Measurements from ENCODE around the gene GDF11.

The GDF11 gene

GRCh38 chr12:55707841-55708694 lies 34.9 kb upstream of the GDF11 start, which contains the start of gene ITGA7:
Gene ITGA7 (minus strand): TSS chr12:55707904. CDS start chr12:55707682, 222 bp downstream.
- FAIRE-seq = no peak

- no peak for FAIRE-seq
Measured at GRCh38 chr12:55708695-55709233, 34.2 kb upstream of the GDF11 start.

- no peak for FAIRE-seq
Measured at GRCh38 chr12:55711786-55712553, 31.0 kb upstream of the GDF11 start.

- FAIRE-seq = no peak
Measured at GRCh38 chr12:55712700-55713415, 30.1 kb upstream of the GDF11 start.

- FAIRE-seq = no peak
Measured at GRCh38 chr12:55713721-55714120, 29.2 kb upstream of the GDF11 start.

- FAIRE-seq = no peak
Measured at GRCh38 chr12:55715169-55715764, 27.7 kb upstream of the GDF11 start.

GRCh38 chr12:55715833-55716581 lies 26.9 kb upstream of the GDF11 start, which contains the start of gene BLOC1S1:
Gene BLOC1S1 (plus strand): TSS chr12:55716046. CDS start chr12:55716052, 6 bp downstream.
- FAIRE-seq = peak; percentile 37

- FAIRE-seq = no peak
Measured at GRCh38 chr12:55716582-55716957, 26.4 kb upstream of the GDF11 start.

GRCh38 chr12:55717011-55718007 lies 25.6 kb upstream of the GDF11 start:
- FAIRE-seq = no peak

- no peak for FAIRE-seq
Measured at GRCh38 chr12:55718015-55718414, 24.9 kb upstream of the GDF11 start.

- no peak for FAIRE-seq
Measured at GRCh38 chr12:55718624-55719275, 24.2 kb upstream of the GDF11 start.

- FAIRE-seq = no peak
Measured at GRCh38 chr12:55719371-55719770, 23.6 kb upstream of the GDF11 start.

- FAIRE-seq = no peak
Measured at GRCh38 chr12:55720071-55720564, 22.8 kb upstream of the GDF11 start, which contains the start of gene RDH5. Gene RDH5 (plus strand): TSS chr12:55720393. CDS start chr12:55721185, 792 bp downstream.

GRCh38 chr12:55720894-55721444 lies 22.0 kb upstream of the GDF11 start:
- FAIRE-seq = no peak

GRCh38 chr12:55721601-55722213 lies 21.2 kb upstream of the GDF11 start:
- FAIRE-seq = no peak

- FAIRE-seq = no peak
Measured at GRCh38 chr12:55722948-55723347, 20.0 kb upstream of the GDF11 start.

- no peak for FAIRE-seq
Measured at GRCh38 chr12:55723516-55724225, 19.3 kb upstream of the GDF11 start.
